HL-60/S4 (cell line): ENCODE results near the gene SAP25.

Source experiments
- in situ Hi-C: fragments of 300-500 bp; cut with MboI; formaldehyde crosslinking; loops from 2 replicates; pipeline ENCODE4 v1.14.3; 2022; ENCODE audit warnings: low sequenced_read_pairs

The SAP25 gene

DNA sequence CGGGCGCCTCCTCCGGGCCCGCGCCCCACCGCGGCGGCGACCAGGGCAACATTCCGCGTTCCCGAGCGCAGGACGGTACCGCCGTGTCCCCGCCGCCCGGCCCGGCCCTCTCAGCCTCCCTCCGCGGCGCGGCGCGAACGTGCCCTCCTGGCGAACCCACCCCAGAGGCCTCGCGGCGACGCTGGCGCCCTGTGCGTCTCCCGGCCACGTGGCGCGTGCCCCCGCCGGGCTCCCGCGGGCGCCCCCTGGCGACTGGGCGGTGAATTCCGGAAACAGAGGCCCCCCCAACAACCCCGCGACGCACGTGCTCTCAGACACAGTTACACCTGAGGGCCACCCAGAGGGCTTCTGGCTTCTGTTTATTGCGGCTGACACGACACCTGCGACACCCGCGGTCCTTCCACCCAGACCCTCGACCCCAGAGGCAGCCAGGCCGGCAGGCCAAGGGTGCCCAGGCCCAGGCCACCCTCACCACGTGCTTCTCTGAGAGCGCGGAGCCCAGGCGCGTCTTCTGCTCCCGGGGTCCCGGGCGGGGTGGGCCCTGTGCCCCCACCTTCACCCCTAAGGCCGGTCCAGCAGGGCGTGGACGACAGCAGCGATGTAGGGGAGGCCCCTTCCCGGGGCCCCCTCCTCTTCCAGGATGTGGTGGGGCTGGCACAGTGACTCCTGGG, at the start of gene SAP25:
Gene SAP25, minus strand, starts transcription at position 210 of the 671 bp plus-strand sequence. Its CDS starts 158 bp downstream, at position 52.
- in situ Hi-C loops = no loop called here

DNA sequence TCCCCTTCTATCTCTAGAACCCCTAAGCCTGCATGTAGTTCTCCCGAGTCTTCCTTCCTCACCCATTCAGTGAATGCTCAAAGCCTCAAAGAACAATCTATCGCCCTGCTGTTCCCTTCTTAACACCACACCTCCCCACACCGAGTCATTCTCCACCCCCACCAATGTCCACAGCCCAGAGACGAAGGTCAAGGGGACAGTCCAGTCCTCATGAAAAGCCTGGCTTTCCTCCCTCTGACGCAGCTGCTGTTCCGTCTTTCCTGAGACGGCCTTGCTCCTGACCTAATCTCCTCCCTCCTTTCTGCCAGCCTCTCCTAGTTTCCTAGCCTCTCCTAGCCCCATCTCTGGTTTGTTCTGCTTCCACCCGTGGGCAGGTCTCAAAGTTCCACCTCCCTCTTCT, 47.9 kb upstream of the SAP25 start:
- in situ Hi-C loops = no loop called here

DNA sequence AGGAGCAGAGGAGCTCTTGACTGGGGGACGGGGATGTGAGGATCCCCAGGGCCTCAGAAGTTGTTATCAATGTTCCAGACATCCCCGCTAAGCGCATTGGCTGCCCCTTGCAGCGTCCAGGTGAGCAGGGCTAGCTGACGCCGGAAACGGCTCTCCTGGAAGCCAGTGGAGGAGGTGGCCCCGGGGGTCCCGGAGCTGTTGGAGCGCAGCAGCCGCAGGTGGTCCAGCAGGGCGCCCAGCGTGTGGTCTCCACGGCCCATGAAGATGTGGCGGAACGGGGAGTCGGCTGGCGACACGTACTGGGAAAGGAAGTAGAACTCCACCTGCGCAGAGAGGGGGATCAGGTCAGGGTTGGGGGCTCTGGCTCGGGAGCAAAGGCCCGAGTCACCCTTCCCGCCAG, 47.1 kb upstream of the SAP25 start:
- in situ Hi-C loops = no loop called here

DNA sequence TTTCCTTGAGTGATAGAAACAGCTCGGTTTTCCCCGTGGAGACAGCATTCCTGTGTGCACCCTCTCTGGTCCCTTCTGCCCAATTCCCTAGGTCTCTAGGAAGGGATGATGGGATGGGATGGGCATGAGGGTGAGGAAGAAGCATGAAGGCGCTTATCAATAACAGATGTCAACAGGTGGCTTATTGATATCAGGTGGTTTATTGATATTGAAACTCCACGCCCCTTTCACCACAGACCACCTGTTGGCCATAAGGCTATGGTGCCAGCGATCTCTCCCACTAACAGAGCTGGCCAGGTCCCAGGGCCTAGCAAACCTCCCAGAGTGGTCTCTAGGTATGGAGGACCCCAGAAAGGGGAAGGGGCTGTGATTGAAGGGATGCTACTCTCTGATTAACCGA, 46.5 kb upstream of the SAP25 start:
- in situ Hi-C loops = no loop called here

DNA sequence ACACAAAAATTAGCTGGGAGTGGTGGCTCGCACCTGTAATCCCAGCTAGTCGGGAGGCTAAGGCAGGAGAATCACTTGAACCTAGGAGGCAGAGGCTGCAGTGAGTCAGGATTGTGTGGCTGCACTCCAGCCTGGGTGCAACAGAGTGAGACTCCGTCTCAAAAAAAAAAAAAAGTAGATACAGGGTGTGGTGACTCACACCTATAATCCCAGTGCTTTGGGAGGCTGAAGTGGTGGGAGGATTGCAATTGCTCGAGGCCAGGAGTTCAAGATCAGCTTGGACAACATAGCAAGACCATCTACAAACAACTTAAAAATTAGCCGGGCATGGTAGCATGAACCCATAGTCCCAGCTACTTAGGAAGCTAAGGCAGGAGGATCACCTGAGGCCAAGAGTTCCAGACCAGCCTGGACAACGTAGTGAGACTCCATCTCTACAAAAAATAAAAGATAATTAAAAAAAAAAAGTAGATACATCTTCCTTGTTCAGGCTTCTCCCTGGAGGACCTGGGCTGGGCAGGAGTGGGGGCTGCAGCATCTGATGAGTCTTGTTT, 40.7 kb upstream of the SAP25 start:
- in situ Hi-C loops = no loop called here

DNA sequence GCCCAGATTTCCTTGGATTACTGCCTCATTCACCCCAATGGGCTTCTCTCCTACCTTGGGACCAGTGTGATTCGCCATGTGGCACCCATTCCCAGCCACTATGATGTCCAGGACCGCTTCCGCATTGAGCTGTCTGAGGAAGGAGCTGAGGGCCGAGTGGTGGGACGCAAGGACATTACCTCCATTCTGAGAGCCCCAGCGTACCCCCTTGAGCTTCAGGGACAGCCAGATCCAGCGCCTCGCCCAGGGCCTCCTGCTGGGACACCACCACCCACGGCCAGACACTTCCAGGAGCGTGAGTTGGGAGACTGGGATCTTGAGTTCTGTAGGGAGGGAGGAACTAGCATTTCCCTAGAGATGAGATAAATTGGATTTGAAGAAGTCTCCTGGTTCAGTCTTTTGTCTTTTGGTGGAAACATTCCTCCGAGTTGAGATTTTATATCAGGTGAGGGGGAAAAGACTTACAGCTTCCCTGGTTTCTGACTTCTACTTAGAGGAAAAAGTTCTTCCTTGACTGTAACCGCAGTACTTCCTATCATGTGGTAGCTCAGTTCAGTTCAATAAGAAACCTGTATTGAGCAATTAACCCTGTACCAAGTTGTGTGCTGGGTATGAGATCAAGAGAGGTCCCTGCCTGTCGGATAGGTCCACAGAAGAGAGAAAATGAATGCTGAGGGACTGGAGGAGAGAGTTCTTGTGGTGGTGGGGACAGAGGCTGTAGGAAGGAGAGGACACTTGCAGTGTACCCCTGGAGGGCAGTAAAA, 39.9 kb upstream of the SAP25 start:
- in situ Hi-C loops = no loop called here

DNA sequence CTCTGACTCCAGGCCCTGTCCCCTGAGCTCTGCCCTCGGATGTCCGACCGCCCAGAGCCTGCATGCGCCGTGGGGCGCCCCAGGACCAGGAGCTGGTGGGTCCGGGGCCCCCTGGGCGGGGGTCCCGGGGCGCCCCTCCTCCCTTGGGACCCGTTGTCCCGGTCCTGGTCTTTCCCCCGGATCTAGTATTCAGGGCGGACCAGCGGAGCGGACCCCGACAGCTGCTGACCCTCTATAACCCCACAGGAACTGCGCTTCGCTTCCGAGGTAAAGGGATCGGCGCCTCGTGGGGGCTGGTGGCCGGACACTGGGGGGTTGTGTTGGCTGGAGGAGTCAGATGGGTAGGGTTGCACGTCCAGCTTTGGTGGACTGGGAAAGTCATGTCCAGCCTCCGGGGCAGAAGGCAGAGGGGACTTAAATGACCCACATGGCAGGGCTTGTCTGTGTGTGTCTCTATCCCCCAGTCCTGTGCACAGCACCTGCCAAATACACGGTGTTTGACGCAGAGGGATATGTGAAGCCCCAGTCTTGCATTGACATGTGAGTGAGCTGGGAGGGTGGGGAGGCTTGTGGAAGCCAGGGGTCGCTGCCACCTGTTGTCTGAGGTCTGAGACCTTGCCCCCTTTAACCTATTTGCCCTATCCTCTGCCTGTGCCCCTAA, 39.2 kb upstream of the SAP25 start:
- in situ Hi-C loops = no loop called here

DNA sequence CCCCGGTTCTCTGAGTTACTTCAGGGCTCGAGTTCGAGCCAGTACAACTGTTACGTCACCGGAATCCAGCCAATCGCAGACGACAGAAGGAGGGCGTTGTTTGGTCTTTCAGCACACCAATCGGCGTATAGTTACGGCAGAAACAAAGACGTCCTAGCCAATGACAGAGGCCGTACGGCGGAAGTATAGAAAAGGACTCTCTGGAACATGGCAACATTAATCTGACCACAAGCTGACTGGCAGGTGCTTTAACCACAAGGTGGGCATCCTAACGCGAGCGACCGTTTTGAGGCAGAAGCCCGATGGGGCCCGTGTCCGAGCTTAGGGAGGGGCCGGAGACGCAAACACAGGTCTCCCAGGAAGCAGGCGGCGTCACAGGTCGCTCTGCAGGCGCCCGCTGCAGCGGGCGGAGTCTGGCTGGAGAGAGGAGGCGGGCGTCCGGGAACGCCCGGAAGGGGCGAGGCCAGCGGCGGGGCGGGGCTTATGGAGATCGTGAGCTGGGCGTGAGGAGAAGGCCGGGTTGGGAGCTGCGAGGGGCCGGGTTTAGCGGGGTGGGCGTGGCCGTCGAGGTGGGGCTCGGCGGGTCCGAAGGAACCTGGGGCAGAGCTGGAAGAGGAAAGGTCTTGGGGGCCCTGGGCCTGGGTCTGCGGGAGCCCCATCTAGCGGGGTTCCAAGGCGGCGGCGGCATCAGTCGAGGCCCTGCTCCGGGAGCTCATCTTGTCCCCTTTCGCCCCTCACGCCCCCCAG, 38.5 kb upstream of the SAP25 start, which contains the start of gene MOSPD3:
Gene MOSPD3, plus strand, starts transcription at position 558 of the 747 bp plus-strand sequence. CDS start 252 bp downstream, outside the sequence.
- in situ Hi-C loops = no loop called here

DNA sequence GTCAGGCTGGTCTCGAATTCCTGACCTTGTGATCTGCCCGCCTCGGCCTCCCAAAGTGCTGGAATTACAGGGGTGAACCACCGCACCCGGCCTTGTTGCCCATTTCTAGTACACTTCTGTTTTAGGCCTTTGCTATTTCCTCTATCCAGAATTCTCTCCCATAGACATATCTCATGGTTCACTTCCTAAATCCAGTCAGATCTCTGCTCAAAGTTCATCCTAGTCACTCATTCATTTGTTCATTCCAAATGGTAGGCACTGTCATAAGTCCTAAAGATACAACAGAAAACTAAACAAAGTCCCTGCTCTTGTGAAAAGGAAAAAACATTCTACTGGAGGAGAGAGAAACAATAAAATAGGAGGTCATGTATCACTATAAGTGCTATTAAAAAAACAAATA, 36.3 kb upstream of the SAP25 start:
- in situ Hi-C loops = no loop called here

DNA sequence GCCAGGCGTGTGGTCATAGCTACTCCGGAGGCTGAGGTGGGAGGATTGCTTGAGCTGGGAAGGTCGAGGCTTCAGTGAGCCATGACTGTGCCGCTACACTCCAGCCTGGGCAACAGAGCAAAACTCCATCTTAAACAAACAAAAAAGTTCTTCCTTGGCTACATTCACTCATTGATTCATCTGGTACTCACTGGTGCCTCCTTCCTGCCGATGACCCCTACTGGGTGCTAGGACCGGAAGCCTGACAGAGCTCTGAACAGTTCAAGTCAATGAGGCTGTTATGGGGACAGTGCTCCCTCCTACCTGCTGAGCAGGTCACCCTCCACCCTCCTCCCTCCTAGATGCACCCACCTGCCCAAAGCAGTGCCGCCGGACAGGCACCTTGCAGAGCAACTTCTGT, 33.4 kb upstream of the SAP25 start:
- in situ Hi-C loops = no loop called here

DNA sequence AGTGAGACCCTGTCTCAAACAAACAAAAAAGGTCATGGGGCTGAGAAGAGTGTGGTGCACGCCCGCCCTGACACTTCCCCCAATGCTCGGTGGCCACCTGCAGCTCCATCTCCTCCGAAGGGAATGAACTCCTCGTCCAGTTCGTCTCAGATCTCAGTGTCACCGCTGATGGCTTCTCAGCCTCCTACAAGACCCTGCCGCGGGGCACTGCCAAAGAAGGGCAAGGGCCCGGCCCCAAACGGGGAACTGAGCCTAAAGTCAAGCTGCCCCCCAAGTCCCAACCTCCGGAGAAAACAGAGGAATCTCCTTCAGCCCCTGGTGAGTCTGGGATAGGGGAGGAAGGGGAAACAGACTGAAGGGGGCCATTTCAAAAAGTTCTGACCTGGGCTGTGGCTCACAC, 32.6 kb upstream of the SAP25 start:
- in situ Hi-C loops = no loop called here

DNA sequence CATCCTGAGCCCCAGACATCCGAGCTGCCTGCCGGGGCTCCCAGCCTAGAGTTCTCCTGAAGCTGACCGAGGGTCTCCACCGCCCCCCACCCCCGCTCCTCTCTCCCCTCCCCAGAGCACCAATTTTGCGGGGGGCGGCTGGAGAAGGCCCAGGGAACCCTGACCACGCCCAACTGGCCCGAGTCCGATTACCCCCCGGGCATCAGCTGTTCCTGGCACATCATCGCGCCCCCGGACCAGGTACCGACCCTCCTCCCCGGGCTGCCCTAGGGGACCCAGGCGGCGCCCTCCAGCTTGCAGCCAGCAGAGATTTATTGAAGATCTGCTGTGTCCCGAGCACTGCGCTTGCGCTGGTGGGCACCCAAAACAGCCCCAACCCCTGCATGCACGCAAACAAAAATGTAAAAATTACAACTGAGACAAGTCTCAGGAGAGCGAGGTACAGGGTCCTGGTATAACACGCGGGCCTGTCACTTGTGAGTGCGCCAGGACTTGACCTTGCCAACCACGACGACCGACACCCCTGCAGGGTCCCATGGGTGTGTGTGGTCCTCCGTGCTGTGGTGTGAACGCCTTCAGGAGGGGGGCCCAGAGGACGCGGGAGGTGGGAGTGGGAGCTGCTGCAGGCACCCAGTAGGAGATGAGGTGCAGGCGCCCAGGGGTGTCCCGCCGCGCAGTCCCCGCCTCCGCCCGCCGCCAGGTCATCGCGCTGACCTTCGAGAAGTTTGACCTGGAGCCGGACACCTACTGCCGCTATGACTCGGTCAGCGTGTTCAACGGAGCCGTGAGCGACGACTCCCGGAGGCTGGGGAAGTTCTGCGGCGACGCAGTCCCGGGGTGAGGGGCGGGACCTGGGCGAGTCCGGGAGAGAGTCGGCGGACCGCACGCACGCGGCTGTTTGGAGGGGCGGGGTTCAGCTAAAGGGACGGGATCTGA, 31.5 kb upstream of the SAP25 start:
- in situ Hi-C loops = no loop called here

DNA sequence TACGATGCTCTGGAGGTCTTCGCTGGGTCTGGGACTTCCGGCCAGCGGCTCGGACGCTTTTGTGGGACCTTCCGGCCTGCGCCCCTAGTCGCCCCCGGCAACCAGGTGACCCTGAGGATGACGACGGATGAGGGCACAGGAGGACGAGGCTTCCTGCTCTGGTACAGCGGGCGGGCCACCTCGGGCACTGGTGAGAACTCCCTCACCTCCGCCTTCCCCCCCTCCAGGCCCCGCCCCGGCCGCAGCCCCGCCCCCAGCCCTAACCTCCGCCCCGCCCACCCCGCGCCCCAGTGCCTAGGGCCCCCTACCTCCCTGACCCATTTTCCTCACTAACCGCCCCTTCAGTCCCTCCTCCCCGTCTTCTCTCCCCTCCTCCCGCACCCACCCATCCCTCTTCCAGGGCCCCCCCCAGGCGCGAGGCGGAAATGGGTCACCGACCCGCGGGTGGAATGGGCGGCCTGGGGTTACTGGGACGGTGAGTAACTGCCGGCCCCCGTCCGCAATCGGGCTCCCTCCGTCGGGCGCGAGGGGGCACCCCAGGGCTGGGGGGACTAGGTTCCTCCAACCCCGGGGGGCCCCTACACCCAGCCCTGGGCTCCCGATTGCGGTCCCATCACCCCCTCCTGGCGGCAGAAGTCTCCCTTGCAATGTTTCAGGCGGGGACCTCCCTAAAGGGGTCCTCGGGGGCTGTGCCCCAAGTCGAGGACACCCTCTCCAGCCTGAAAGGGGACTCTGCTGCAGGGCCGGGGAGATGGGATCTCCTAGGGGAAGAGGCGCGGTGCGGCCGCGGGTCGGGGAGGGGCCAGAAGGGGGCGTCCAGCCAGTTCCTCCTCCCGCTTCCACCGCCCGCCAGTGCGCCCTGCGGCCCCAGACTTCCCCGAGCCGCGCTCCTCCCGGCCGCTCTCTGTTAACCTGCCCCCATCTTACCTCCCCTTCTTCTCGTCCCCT, 30.6 kb upstream of the SAP25 start:
- in situ Hi-C loops = no loop called here

DNA sequence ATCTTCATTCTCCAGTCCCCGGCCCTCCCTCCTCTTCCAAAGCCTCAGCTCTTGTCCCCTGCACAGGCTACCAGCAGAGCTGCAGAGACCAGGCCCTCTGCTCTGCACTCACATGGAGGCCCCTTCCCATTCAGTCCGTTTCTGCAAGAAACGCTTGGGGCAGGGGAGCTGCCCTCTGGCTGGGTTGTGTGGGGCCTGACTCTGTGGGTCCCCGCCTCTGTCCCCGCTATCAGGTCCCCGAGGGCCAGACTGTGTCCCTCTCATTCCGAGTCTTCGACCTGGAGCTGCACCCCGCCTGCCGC, 30.0 kb upstream of the SAP25 start:
- in situ Hi-C loops = no loop called here

DNA sequence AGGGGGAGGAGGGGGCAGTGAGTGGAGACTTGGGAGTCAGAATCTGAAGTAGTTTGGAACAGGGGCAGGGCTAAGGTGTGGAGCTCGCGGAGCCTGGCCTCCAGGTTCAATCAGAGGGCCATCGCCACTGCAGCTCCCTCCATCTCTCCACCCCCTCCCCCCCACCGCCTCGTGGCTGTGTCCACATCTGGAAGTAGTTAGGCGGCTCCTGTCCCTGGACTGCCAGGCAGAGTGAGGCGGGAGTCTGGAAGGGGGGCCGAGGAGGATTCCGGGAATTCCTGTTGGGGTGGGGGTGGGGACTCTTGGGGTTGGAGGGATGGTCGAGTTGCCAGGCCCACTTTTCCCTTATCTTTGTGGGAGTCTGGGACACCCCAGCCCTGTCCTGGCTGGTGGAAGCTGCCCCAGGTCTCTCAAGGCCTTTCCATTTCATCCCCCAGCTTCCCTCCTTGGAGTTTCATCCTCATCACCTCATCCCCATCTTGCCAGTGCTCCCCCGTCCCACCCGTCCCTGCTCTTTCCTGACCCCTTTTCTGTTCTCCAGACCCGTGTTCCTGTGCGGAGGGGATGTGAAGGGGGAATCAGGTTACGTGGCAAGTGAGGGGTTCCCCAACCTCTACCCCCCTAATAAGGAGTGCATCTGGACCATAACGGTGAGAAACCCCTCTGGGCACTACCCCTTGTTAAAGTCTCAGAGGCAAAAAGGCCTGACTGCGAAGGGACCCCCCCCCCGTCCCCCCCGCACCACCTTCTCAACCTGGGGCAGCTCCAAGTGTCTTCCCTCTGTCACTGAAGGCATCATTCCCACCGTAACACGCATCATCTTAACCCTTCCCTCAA, 29.4 kb upstream of the SAP25 start:
- in situ Hi-C loops = no loop called here

DNA sequence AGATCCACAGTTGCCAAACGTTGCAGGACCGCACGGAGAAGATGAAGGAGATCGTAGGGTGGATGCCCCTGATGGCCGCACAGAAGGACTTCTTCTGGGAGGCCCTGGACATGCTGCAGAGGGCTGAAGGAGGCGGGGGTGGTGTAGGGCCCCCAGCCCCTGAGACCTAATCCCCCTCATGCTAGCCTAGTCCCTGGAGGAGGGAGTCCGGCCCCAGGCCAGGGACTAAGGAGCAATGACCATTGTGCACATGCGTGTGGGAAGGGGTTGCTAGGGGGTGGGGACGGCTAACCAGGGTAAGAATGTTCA, 27.0 kb upstream of the SAP25 start:
- in situ Hi-C loops = no loop called here

DNA sequence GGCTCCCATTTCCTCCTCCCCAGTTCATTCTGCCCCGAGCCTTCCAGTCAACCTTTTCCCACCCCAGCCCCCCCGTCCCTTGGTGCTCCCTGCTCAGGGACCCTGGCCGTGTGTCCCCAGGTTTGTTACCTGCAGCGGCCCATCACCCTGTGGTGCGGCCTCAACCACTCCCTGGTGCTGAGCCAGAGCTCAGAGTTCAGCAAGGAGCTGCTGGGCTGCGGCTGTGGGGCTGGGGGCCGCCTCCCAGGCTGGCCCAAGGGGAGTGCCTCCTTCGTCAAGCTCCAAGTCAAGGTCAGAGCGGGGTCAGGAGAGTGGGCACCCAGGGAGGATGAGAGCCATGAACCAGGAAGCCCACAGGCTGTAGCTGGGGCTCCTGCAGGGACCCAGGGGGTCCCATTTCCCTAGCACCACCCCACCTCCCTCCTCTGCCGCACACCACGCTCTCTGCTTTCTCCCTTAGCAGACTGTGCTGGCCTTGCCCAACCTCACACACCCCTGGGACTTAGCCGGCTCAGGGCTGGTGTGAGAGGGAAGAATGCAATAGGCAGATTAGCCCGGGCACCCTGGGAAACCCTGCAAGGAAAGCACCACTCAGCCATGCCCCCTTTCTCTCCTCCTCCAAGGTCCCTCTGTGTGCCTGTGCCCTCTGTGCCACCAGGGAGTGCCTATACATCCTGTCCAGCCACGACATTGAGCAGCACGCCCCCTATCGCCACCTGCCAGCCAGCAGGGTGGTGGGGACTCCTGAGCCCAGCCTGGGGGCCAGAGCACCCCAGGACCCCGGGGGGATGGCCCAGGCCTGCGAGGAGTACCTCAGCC, 26.4 kb upstream of the SAP25 start:
- in situ Hi-C loops = no loop called here
